Naive thymus-derived CD4-positive, alpha-beta T cell (primary cell): ENCODE data around the gene MYL7. TPM values are rescaled to one million over a fixed set of nuclear protein-coding genes. Genes with fewer than 3 reads are reported as not detected.
A peak's percentile ranks its signal among the peaks of the same experiment; 100 is the strongest.

Experiments used
- ATAC-seq: fragments of 150-1000 bp; cut with Tn5 transposase; 2 replicates; pipeline ENCODE4 v1.10.0; 2021; ENCODE audit warnings: mild to moderate bottlenecking, moderate library complexity
- CTCF ChIA-PET: fragments of 350-600 bp; sonication (Branson Sonifier 250); formaldehyde crosslinking; loops from one replicate; lab custom pipeline; 2021; ENCODE audit warnings: antibody characterized with exemption; lab: Charles Lee
- POLR2A ChIA-PET: fragments of 350-600 bp; sonication (Branson Sonifier 250); formaldehyde crosslinking; loops from one replicate; lab custom pipeline; 2021; ENCODE audit warnings: antibody characterized with exemption, inconsistent platforms; lab: Charles Lee
- DNase-seq, 9 donors: peaks; one replicate each; pipeline versions ENCODE4 v3.0.0 to v3.0.0-alpha.2; 2020 to 2022; ENCODE audit warnings: mixed read lengths in 1 of 9
- H3K27ac ChIP-seq: one replicate; pipeline ENCODE4 v1.7.0; 2013; ENCODE audit warnings: mild to moderate bottlenecking, low read depth, low read length, moderate library complexity
- H3K27me3 ChIP-seq, 2 donors: one replicate each; pipeline ENCODE4 v1.7.0; 2013; ENCODE audit warnings: low read length in 2 of 2, mild to moderate bottlenecking in 2 of 2, moderate library complexity in 2 of 2; ENCODE audit not compliant: control insufficient read depth in 2 of 2, insufficient read depth in 2 of 2
- H3K36me3 ChIP-seq, 3 experiments: 1 replicate in 2 of 3; 2 replicates in 1 of 3; pipeline ENCODE4 v1.7.0; 2013; ENCODE audit warnings: low read length in 3 of 3, mild to moderate bottlenecking in 3 of 3, moderate library complexity in 1 of 3; ENCODE audit not compliant: insufficient read depth in 3 of 3, control insufficient read depth in 2 of 3
- H3K4me1 ChIP-seq, 2 donors: one replicate each; pipeline ENCODE4 v1.7.0; 2013; ENCODE audit warnings: low read length in 2 of 2, mild to moderate bottlenecking in 2 of 2, moderate library complexity in 1 of 2; ENCODE audit not compliant: control insufficient read depth in 2 of 2, insufficient read depth in 2 of 2
- H3K4me3 ChIP-seq: 2 replicates; pipeline ENCODE4 v1.7.0; 2013; ENCODE audit warnings: mild to moderate bottlenecking, low read length
- H3K9me3 ChIP-seq, 3 experiments: 1 replicate in 2 of 3; 2 replicates in 1 of 3; pipeline ENCODE4 v1.7.0; 2013; ENCODE audit warnings: low read length in 3 of 3; ENCODE audit not compliant: control insufficient read depth in 2 of 3
- H3K27ac Mint-ChIP-seq, 9 donors: one replicate each; pipeline ENCODE4 v1.8.0; 2020 to 2022; ENCODE audit warnings: mixed read lengths in 9 of 9, mild to moderate bottlenecking in 8 of 9, moderate library complexity in 5 of 9, inconsistent platforms in 2 of 9
- H3K27me3 Mint-ChIP-seq, 5 donors: one replicate each; pipeline ENCODE4 v1.8.0; 2021 to 2022; ENCODE audit warnings: mixed read lengths in 5 of 5, mild to moderate bottlenecking in 1 of 5
- H3K36me3 Mint-ChIP-seq, 5 donors: one replicate each; pipeline ENCODE4 v1.8.0; 2020 to 2022; ENCODE audit warnings: mixed read lengths in 5 of 5, mild to moderate bottlenecking in 3 of 5, inconsistent platforms in 1 of 5
- H3K4me1 Mint-ChIP-seq, 7 donors: one replicate each; pipeline ENCODE4 v1.8.0; 2020 to 2022; ENCODE audit warnings: mixed read lengths in 7 of 7, mild to moderate bottlenecking in 3 of 7, inconsistent platforms in 1 of 7
- H3K4me3 Mint-ChIP-seq, 10 donors: one replicate each; pipeline ENCODE4 v1.8.0; 2020 to 2022; ENCODE audit warnings: mild to moderate bottlenecking in 10 of 10, mixed read lengths in 10 of 10, moderate library complexity in 6 of 10, inconsistent platforms in 2 of 10
- H3K9me3 Mint-ChIP-seq, 11 donors: one replicate each; pipeline ENCODE4 v1.8.0; 2020 to 2022; ENCODE audit warnings: mixed read lengths in 11 of 11, mild to moderate bottlenecking in 4 of 11, inconsistent platforms in 1 of 11, moderate library complexity in 1 of 11
- intact Hi-C, 2 donors: fragments of 100-400 bp; cut with micrococcal nuclease; formaldehyde crosslinking; loops; one replicate each; pipeline ENCODE4 v1.15.1; 2023
- polyA plus RNA-seq, 2 donors: library from polyadenylated mRNA; unstranded; fragments of 300-500 nt; fragmentation: Illumina TruSeq; gene quantifications; one replicate each; pipeline ENCODE4 v1.2.3, GENCODE V29; 2021
- total RNA-seq, 6 experiments: library from RNA in 5 of 6; stranded (reverse) in 5 of 6; gene quantifications; 1 replicate in 5 of 6; 2 replicates in 1 of 6; pipeline ENCODE4 v1.2.3 and lab custom pipeline; 2021 to 2026

Gene MYL7
- total and polyA plus RNA-seq, 7 experiments from 2014 or later = not detected

GRCh38 chr7:44105832-44106231, 35.3 kb downstream of the MYL7 start:
- Mint-ChIP-seq H3K27ac (peak overlapping the region in 8 of 9 donors; percentile 62 to 92 (median 88)), H3K9me3 (peaks cover 0 to 2% (median 0%) of the 10 kb centered on the region in 11 donors), H3K4me1 (peaks cover 7 to 28% (median 16%) of the 10 kb centered on the region in 7 donors), H3K27me3 (peaks cover 0 to 24% (median 0%) of the 10 kb centered on the region in 5 donors), H3K4me3 (peak overlapping the region; percentile 68 to 88 (median 80)), H3K36me3 (no peaks in the 10 kb centered on the region)
- Histone ChIP-seq H3K4me1 (no peaks in the 10 kb centered on the region), H3K4me3 (no peak overlapping the region), H3K9me3 (no peaks in the 10 kb centered on the region), H3K27me3 (no peaks in the 10 kb centered on the region), H3K27ac (no peak overlapping the region), H3K36me3 (peaks cover 0 to 29% (median 0%) of the 10 kb centered on the region in 3 experiments)
- DNase-seq (no peak), ATAC-seq (no peak)
- intact Hi-C loops = loop anchor here (2.0 kb wide), 2 partner anchors 17 to 23 kb away; partner anchors contain the start of genes POLD2 (in 1 of the 2) and POLM (in 1 of the 2)
- ChIA-PET CTCF (no interaction called here), POLR2A (interaction anchor here (0.8 to 2.0 kb wide), 4 partner anchors 11 to 52 kb away, joined by 3 to 8 read pairs (median 6); partner anchors contain the start of gene POLD2)

- peaks cover 7 to 28% (median 16%) of the 10 kb centered on the region in 7 donors for H3K4me1 Mint-ChIP-seq
- peaks cover 0 to 24% (median 0%) of the 10 kb centered on the region in 5 donors for H3K27me3 Mint-ChIP-seq
- H3K4me3 Mint-ChIP-seq = peak overlapping the region; percentile 69 to 91 (median 82)
- ChIA-PET CTCF (no interaction called here), POLR2A (interaction anchor here (0.8 to 2.0 kb wide), 6 partner anchors 12 to 52 kb away, joined by 3 to 8 read pairs (median 4); partner anchors contain the start of genes PGAM2 and POLD2)
- peaks cover 0 to 2% (median 0%) of the 10 kb centered on the region in 11 donors for H3K9me3 Mint-ChIP-seq
- no peaks in the 10 kb centered on the region for H3K36me3 Mint-ChIP-seq
- ATAC-seq (peak; percentile 24), DNase-seq (peak in 1 of 9 donors; percentile 24)
- H3K9me3 ChIP-seq = no peaks in the 10 kb centered on the region
- H3K27ac Mint-ChIP-seq = peak overlapping the region; percentile 55 to 93 (median 89)
- H3K4me1 ChIP-seq = no peaks in the 10 kb centered on the region
- H3K27me3 ChIP-seq = no peaks in the 10 kb centered on the region
- H3K36me3 ChIP-seq = peaks cover 0 to 22% (median 0%) of the 10 kb centered on the region in 3 experiments
- peak overlapping the region; percentile 72 for H3K27ac ChIP-seq
- H3K4me3 ChIP-seq = peak overlapping the region; percentile 53
- intact Hi-C loops = loop anchor here (1.0 to 2.0 kb wide), 3 partner anchors 18 to 22 kb away; partner anchors contain the start of genes POLD2 (in 2 of the 2) and POLM (in 1 of the 2)
Observed at GRCh38 chr7:44104860-44105771, 36.0 kb downstream of the MYL7 start.

- H3K27ac ChIP-seq = peak within 1 kb of the TSS; percentile 72
- CTCF ChIA-PET = no interaction called here
Observed at GRCh38 chr7:44103923-44104859, 36.9 kb downstream of the MYL7 start, which contains the start of gene AEBP1. Gene AEBP1, plus strand, starts transcription at chr7:44104345. Its CDS starts 321 bp downstream, at chr7:44104666.

GRCh38 chr7:44103566-44103922, 37.6 kb downstream of the MYL7 start:
- Histone ChIP-seq H3K27ac (peak overlapping the region; percentile 45), H3K4me3 (no peak overlapping the region), H3K4me1 (no peaks in the 10 kb centered on the region), H3K9me3 (no peaks in the 10 kb centered on the region), H3K36me3 (peaks cover 0 to 6% (median 0%) of the 10 kb centered on the region in 3 experiments), H3K27me3 (no peaks in the 10 kb centered on the region)
- intact Hi-C loops = no loop called here
- H3K4me1 Mint-ChIP-seq = peaks cover 7 to 28% (median 16%) of the 10 kb centered on the region in 7 donors
- CTCF ChIA-PET = no interaction called here
- H3K27ac Mint-ChIP-seq = peak overlapping the region in 8 of 9 donors; percentile 41 to 86 (median 64)
- ATAC-seq = no peak
- POLR2A ChIA-PET = no interaction called here
- peak overlapping the region; percentile 49 to 88 (median 76) for H3K4me3 Mint-ChIP-seq
- peaks cover 0 to 2% (median 0%) of the 10 kb centered on the region in 11 donors for H3K9me3 Mint-ChIP-seq
- peaks cover 0 to 24% (median 0%) of the 10 kb centered on the region in 5 donors for H3K27me3 Mint-ChIP-seq
- DNase-seq = no peak
- H3K36me3 Mint-ChIP-seq = no peaks in the 10 kb centered on the region

More at GRCh38 chr7:44103923-44104859, 36.9 kb downstream of the MYL7 start, which contains the start of gene AEBP1:
- Histone ChIP-seq H3K4me3 (peak within 1 kb of the TSS; percentile 53), H3K27me3 (no peaks in the 10 kb centered on the region), H3K4me1 (no peaks in the 10 kb centered on the region), H3K9me3 (no peaks in the 10 kb centered on the region), H3K36me3 (peaks cover 0 to 13% (median 0%) of the 10 kb centered on the region in 3 experiments)
- Mint-ChIP-seq H3K4me1 (peaks cover 7 to 28% (median 16%) of the 10 kb centered on the region in 7 donors), H3K27ac (peak within 1 kb of the TSS; percentile 55 to 93 (median 89)), H3K27me3 (peaks cover 0 to 24% (median 0%) of the 10 kb centered on the region in 5 donors), H3K36me3 (no peaks in the 10 kb centered on the region), H3K9me3 (peaks cover 0 to 2% (median 0%) of the 10 kb centered on the region in 11 donors), H3K4me3 (peak within 1 kb of the TSS; percentile 69 to 91 (median 82))
- DNase-seq (peak in 8 of 9 donors; percentile 16 to 51 (median 34)), ATAC-seq (peak; percentile 62)
- intact Hi-C loops = loop anchor here (1.0 to 2.0 kb wide), 3 partner anchors 19 to 21 kb away; partner anchors contain the start of genes POLD2 (in 2 of the 2) and POLM (in 1 of the 2)
- POLR2A ChIA-PET = interaction anchor here (1.0 to 1.7 kb wide), 3 partner anchors 19 to 38 kb away, joined by 3 to 8 read pairs (median 4); partner anchors contain the start of genes PGAM2 and POLD2

- Mint-ChIP-seq H3K4me3 (peak overlapping the region; percentile 49 to 88 (median 76)), H3K27ac (peak overlapping the region in 8 of 9 donors; percentile 41 to 86 (median 64)), H3K36me3 (no peaks in the 10 kb centered on the region), H3K9me3 (peaks cover 0 to 2% (median 0%) of the 10 kb centered on the region in 11 donors), H3K4me1 (peaks cover 9 to 28% (median 16%) of the 10 kb centered on the region in 7 donors), H3K27me3 (peaks cover 0 to 24% (median 0%) of the 10 kb centered on the region in 5 donors)
- Histone ChIP-seq H3K27ac (no peak overlapping the region), H3K36me3 (peaks cover 0 to under 1% (median 0%) of the 10 kb centered on the region in 3 experiments), H3K4me1 (no peaks in the 10 kb centered on the region), H3K4me3 (no peak overlapping the region), H3K9me3 (no peaks in the 10 kb centered on the region), H3K27me3 (no peaks in the 10 kb centered on the region)
- ATAC-seq (no peak), DNase-seq (no peak)
- intact Hi-C loops = no loop called here
- CTCF ChIA-PET = no interaction called here
- POLR2A ChIA-PET = no interaction called here
Observed at GRCh38 chr7:44102846-44103565, 38.1 kb downstream of the MYL7 start.
